GM23338 (cell line): ENCODE data around the gene ARHGEF16. TPM values are rescaled to one million over a fixed set of nuclear protein-coding genes. Genes with fewer than 3 reads are reported as not detected.

Experiments used
- ATAC-seq: fragments of 200-7000 bp; cut with Tn5 transposase; 3 replicates; pipeline ENCODE4 v1.9.1; 2020
- DNase-seq: peaks from one replicate; pipeline ENCODE4 v3.0.0-alpha.2; 2015; ENCODE audit warnings: low spot score
- H2AFZ ChIP-seq: fragments of 200-600 bp; sonication (generic); 2 replicates; pipeline ENCODE4 v1.8.0; 2016; ENCODE audit warnings: antibody characterized with exemption, mild to moderate bottlenecking, moderate library complexity
- H3F3A ChIP-seq: fragments of 200-600 bp; sonication (generic); replicated peaks from 2 replicates; pipeline ENCODE4 v1.8.0; 2017; ENCODE audit warnings: antibody characterized with exemption, mixed run types, low read depth
- H3K27ac ChIP-seq: fragments of 200-600 bp; sonication (generic); 2 replicates; pipeline ENCODE4 v1.6.1; 2016; ENCODE audit warnings: low read depth
- H3K27me3 ChIP-seq: fragments of 200-600 bp; sonication (generic); 2 replicates; pipeline ENCODE4 v1.8.0; 2016; ENCODE audit warnings: mild to moderate bottlenecking, mixed run types, moderate library complexity; ENCODE audit not compliant: insufficient read depth
- H3K36me3 ChIP-seq: fragments of 200-600 bp; sonication (generic); 2 replicates; pipeline ENCODE4 v1.8.0; 2016; ENCODE audit warnings: mild to moderate bottlenecking; ENCODE audit not compliant: insufficient read depth
- H3K4me1 ChIP-seq: fragments of 200-600 bp; sonication (generic); 2 replicates; pipeline ENCODE4 v1.8.0; 2016; ENCODE audit warnings: mild to moderate bottlenecking, moderate library complexity; ENCODE audit not compliant: insufficient read depth
- H3K4me2 ChIP-seq: fragments of 200-600 bp; sonication (generic); 2 replicates; pipeline ENCODE4 v1.7.1; 2017; ENCODE audit warnings: mixed run types
- H3K4me3 ChIP-seq: fragments of 200-600 bp; sonication (generic); 2 replicates; pipeline ENCODE4 v1.6.1; 2016; ENCODE audit warnings: mixed run types
- H3K79me2 ChIP-seq: fragments of 200-600 bp; sonication (generic); replicated peaks from 2 replicates; pipeline ENCODE4 v1.8.0; 2017; ENCODE audit warnings: mild to moderate bottlenecking; ENCODE audit not compliant: insufficient read depth
- H3K9me2 ChIP-seq: fragments of 200-600 bp; sonication (generic); 2 replicates; pipeline ENCODE4 v1.8.0; 2017; ENCODE audit not compliant: insufficient read depth
- H4K20me1 ChIP-seq: fragments of 200-600 bp; sonication (generic); replicated peaks from 2 replicates; pipeline ENCODE4 v1.8.0; 2017; ENCODE audit warnings: mild to moderate bottlenecking; ENCODE audit not compliant: insufficient read depth
- H3K27ac Mint-ChIP-seq: 2 replicates; pipeline ENCODE4 v1.8.0; 2020; ENCODE audit warnings: inconsistent platforms, mild to moderate bottlenecking, moderate library complexity, mixed read lengths
- H3K27me3 Mint-ChIP-seq: 3 replicates; pipeline ENCODE4 v1.8.0; 2022; ENCODE audit warnings: low read depth, mild to moderate bottlenecking, moderate library complexity, mixed read lengths, inconsistent platforms; ENCODE audit not compliant: insufficient read depth, poor library complexity
- H3K36me3 Mint-ChIP-seq: 3 replicates; pipeline ENCODE4 v1.8.0; 2021; ENCODE audit warnings: low read depth, mild to moderate bottlenecking, inconsistent platforms, moderate library complexity, mixed read lengths
- H3K4me1 Mint-ChIP-seq: 3 replicates; pipeline ENCODE4 v1.8.0; 2020; ENCODE audit warnings: mild to moderate bottlenecking, inconsistent platforms, mixed read lengths
- H3K4me3 Mint-ChIP-seq: 3 replicates; pipeline ENCODE4 v1.8.0; 2021; ENCODE audit warnings: moderate library complexity, mild to moderate bottlenecking, inconsistent platforms, mixed read lengths
- H3K9me3 Mint-ChIP-seq: 3 replicates; pipeline ENCODE4 v1.8.0; 2020; ENCODE audit warnings: moderate library complexity, mild to moderate bottlenecking, inconsistent platforms, mixed read lengths
- CREB1 ChIP-seq: fragments of 250-450 bp; sonication (Bioruptor Pico); IDR thresholded peaks from 2 replicates; pipeline ENCODE4 v1.5.0; 2020; ENCODE audit warnings: low read depth, mild to moderate bottlenecking, moderate library complexity
- EZH2 ChIP-seq: fragments of 200-600 bp; sonication (generic); IDR thresholded peaks from one replicate; pipeline ENCODE4 v1.8.0; 2017; ENCODE audit warnings: antibody characterized with exemption, mild to moderate bottlenecking, low read depth; ENCODE audit not compliant: unreplicated experiment
- EZH2phosphoT487 ChIP-seq: fragments of 200-600 bp; sonication (generic); IDR thresholded peaks from one replicate; pipeline ENCODE4 v1.8.1; 2018; ENCODE audit warnings: antibody characterized with exemption; ENCODE audit not compliant: unreplicated experiment
- JUNB ChIP-seq: IDR thresholded peaks from one replicate; pipeline ENCODE4 v1.6.1; 2016; ENCODE audit warnings: antibody characterized with exemption; ENCODE audit not compliant: unreplicated experiment
- NANOG ChIP-seq: IDR thresholded peaks from 2 replicates; pipeline ENCODE4 v1.6.1; 2016; ENCODE audit warnings: antibody characterized with exemption, borderline replicate concordance
- POLR2AphosphoS5 ChIP-seq: IDR thresholded peaks from 2 replicates; pipeline ENCODE4 v1.6.1; 2016; ENCODE audit warnings: antibody characterized with exemption, low read depth
- STAT1 ChIP-seq: IDR thresholded peaks from one replicate; pipeline ENCODE4 v1.6.1; 2016; ENCODE audit warnings: antibody characterized with exemption; ENCODE audit not compliant: unreplicated experiment
- ZNF114 ChIP-seq: fragments of 250-450 bp; sonication (Bioruptor Pico); IDR thresholded peaks from 2 replicates; pipeline ENCODE4 v1.5.0; 2020; ENCODE audit warnings: mild to moderate bottlenecking, moderate library complexity
- ZNF331 ChIP-seq: fragments of 250-450 bp; sonication (Bioruptor Pico); IDR thresholded peaks from 2 replicates; pipeline ENCODE4 v1.5.0; 2020; ENCODE audit warnings: low read depth, mild to moderate bottlenecking, moderate library complexity
- polyA plus RNA-seq: library from polyadenylated mRNA; unstranded; fragments of >200 nt; fragmentation: Nextera tagmentation; extraction: Ambion mirVana; gene quantifications from 2 replicates; pipeline ENCODE4 v1.2.1, GENCODE V29; 2016
- total RNA-seq: library from RNA; depleted of rRNA; stranded (reverse); fragments of >200 nt; shearing (Covaris generic); gene quantifications from 2 replicates; pipeline ENCODE4 v1.2.3, GENCODE V29; 2014
- TF ChIP-seq, protein P1 (sequence below), 2 experiments: fragments of 200-600 bp in 1 of 2; sonication (generic) in 1 of 2; conservative IDR thresholded peaks; 2 replicates each; pipeline versions ENCODE4 v1.5.1 to v1.6.1; 2016 to 2017; ENCODE audit warnings: antibody characterized with exemption in 2 of 2, low read depth in 2 of 2, mild to moderate bottlenecking in 2 of 2, moderate library complexity in 1 of 2
- TF ChIP-seq, protein P2 (sequence below): IDR thresholded peaks from 2 replicates; pipeline ENCODE4 v1.6.1; 2016; ENCODE audit warnings: antibody characterized with exemption
- TF ChIP-seq, protein P3 (sequence below): fragments of 250-450 bp; sonication (Bioruptor Pico); IDR thresholded peaks from 2 replicates; pipeline ENCODE4 v1.5.0; 2020; ENCODE audit warnings: mild to moderate bottlenecking, moderate library complexity

The ARHGEF16 gene
- total and polyA plus RNA-seq, 2 experiments from 2014 or later, result 12.2 to 29.3 TPM

DNA sequence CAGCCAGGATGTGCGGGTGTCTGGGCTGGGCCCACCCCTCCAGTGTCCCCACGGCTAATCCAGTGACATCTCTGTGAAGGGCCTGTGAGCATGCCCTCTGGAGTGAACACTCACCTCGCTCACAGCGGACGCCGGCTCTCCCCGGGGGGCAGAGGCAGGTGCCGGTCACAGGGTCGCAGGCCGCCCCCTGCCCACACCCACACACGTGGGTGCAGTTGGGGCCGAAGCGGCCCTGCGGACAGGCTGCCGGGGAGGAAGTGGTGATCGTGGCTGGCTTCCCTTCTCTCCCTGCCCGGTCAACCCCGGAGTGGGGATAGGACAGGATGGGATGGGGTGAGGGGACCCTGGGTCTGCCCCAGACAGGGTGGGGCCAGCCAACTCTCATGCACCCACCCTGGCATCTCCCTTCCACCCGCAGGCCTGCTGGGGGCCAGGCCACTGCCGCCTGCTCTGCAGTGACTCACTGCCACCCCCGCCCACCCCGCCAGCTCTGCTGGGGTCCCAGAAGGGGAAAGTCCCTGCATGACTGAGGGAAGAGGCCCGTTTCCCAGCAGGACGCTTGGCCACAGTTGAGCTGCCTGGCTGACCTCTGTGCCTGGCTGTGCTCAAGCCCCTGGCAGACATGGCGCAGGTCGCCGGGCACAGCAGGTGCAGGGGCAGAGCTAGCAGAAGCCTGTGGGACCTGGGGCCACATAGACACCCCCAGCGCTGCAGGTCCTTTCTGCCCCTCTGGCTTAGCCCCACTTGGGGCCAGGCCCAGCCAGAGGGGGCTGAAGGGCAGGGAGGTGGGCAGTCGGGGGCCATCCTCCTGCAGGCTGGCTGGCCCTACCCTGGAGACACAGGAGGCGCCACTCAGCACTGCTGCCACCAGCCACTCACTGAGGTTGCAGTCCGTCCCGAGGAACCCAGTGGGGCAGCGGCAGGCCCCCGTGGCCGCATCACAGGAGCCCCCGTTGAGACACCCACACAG lies 41.6 kb downstream of the ARHGEF16 start (continued):
- TF ChIP-seq, protein P1, sequence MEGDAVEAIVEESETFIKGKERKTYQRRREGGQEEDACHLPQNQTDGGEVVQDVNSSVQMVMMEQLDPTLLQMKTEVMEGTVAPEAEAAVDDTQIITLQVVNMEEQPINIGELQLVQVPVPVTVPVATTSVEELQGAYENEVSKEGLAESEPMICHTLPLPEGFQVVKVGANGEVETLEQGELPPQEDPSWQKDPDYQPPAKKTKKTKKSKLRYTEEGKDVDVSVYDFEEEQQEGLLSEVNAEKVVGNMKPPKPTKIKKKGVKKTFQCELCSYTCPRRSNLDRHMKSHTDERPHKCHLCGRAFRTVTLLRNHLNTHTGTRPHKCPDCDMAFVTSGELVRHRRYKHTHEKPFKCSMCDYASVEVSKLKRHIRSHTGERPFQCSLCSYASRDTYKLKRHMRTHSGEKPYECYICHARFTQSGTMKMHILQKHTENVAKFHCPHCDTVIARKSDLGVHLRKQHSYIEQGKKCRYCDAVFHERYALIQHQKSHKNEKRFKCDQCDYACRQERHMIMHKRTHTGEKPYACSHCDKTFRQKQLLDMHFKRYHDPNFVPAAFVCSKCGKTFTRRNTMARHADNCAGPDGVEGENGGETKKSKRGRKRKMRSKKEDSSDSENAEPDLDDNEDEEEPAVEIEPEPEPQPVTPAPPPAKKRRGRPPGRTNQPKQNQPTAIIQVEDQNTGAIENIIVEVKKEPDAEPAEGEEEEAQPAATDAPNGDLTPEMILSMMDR (conservative IDR thresholded peaks at IDR 0.05; ENCODE audit: low read depth in 2 of 2), result no peak
- TF ChIP-seq CREB1 (CRISPR knock-in tag), result no peak
- TF ChIP-seq, protein P2, sequence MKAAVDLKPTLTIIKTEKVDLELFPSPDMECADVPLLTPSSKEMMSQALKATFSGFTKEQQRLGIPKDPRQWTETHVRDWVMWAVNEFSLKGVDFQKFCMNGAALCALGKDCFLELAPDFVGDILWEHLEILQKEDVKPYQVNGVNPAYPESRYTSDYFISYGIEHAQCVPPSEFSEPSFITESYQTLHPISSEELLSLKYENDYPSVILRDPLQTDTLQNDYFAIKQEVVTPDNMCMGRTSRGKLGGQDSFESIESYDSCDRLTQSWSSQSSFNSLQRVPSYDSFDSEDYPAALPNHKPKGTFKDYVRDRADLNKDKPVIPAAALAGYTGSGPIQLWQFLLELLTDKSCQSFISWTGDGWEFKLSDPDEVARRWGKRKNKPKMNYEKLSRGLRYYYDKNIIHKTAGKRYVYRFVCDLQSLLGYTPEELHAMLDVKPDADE, result no peak
- no peak for TF ChIP-seq JUNB
- TF ChIP-seq EZH2, result no peak
- no peak for TF ChIP-seq STAT1
- TF ChIP-seq ZNF114 (CRISPR knock-in tag), result no peak

DNA sequence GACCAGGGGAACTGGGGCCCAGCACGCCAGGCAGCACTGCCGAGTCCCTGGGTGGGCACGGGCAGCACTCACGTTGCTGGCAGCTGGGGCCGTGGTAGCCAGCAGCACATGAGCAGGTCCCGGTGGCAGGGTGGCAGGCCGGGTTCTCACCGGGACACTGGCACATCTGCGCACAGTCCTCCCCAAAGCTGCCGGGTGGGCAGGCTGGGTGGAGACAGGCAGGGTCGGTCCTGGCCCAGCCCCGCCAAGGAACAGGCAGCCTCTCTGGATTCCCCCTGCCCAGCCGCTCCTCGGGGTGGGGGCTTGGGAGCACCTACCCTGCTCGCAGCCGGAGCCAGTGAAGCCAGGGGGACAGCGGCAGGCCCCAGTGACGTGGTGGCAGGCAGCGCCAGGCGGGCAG lies 42.5 kb downstream of the ARHGEF16 start:
- no peaks in the 10 kb centered on the region for H3K4me1 ChIP-seq
- H4K20me1 ChIP-seq, result no peaks in the 10 kb centered on the region
- Mint-ChIP-seq H3K4me3 (no peak overlapping the region), H3K4me1 (no peaks in the 10 kb centered on the region), H3K27ac (no peak overlapping the region), H3K27me3 (no peaks in the 10 kb centered on the region), H3K36me3 (no peaks in the 10 kb centered on the region), H3K9me3 (no peaks in the 10 kb centered on the region)
- H3K27me3 ChIP-seq, result no peaks in the 10 kb centered on the region
- no peak overlapping the region for H3K27ac ChIP-seq
- no peak for ATAC-seq
- no peak overlapping the region for H3K4me3 ChIP-seq
- H3K79me2 ChIP-seq, result no peaks in the 10 kb centered on the region
- no peak overlapping the region for H3K4me2 ChIP-seq
- no peaks in the 10 kb centered on the region for H3F3A ChIP-seq
- DNase-seq, result no peak
- H2AFZ ChIP-seq, result no peak overlapping the region
- H3K36me3 ChIP-seq, result no peaks in the 10 kb centered on the region
- no peaks in the 10 kb centered on the region for H3K9me2 ChIP-seq
- TF ChIP-seq EZH2phosphoT487 (no peak), NANOG (no peak), ZNF114 (CRISPR knock-in tag) (no peak), CREB1 (CRISPR knock-in tag) (no peak), ZNF331 (CRISPR knock-in tag) (no peak), POLR2AphosphoS5 (no peak), JUNB (no peak)
- TF ChIP-seq, protein P2, result no peak
- TF ChIP-seq, protein P3, sequence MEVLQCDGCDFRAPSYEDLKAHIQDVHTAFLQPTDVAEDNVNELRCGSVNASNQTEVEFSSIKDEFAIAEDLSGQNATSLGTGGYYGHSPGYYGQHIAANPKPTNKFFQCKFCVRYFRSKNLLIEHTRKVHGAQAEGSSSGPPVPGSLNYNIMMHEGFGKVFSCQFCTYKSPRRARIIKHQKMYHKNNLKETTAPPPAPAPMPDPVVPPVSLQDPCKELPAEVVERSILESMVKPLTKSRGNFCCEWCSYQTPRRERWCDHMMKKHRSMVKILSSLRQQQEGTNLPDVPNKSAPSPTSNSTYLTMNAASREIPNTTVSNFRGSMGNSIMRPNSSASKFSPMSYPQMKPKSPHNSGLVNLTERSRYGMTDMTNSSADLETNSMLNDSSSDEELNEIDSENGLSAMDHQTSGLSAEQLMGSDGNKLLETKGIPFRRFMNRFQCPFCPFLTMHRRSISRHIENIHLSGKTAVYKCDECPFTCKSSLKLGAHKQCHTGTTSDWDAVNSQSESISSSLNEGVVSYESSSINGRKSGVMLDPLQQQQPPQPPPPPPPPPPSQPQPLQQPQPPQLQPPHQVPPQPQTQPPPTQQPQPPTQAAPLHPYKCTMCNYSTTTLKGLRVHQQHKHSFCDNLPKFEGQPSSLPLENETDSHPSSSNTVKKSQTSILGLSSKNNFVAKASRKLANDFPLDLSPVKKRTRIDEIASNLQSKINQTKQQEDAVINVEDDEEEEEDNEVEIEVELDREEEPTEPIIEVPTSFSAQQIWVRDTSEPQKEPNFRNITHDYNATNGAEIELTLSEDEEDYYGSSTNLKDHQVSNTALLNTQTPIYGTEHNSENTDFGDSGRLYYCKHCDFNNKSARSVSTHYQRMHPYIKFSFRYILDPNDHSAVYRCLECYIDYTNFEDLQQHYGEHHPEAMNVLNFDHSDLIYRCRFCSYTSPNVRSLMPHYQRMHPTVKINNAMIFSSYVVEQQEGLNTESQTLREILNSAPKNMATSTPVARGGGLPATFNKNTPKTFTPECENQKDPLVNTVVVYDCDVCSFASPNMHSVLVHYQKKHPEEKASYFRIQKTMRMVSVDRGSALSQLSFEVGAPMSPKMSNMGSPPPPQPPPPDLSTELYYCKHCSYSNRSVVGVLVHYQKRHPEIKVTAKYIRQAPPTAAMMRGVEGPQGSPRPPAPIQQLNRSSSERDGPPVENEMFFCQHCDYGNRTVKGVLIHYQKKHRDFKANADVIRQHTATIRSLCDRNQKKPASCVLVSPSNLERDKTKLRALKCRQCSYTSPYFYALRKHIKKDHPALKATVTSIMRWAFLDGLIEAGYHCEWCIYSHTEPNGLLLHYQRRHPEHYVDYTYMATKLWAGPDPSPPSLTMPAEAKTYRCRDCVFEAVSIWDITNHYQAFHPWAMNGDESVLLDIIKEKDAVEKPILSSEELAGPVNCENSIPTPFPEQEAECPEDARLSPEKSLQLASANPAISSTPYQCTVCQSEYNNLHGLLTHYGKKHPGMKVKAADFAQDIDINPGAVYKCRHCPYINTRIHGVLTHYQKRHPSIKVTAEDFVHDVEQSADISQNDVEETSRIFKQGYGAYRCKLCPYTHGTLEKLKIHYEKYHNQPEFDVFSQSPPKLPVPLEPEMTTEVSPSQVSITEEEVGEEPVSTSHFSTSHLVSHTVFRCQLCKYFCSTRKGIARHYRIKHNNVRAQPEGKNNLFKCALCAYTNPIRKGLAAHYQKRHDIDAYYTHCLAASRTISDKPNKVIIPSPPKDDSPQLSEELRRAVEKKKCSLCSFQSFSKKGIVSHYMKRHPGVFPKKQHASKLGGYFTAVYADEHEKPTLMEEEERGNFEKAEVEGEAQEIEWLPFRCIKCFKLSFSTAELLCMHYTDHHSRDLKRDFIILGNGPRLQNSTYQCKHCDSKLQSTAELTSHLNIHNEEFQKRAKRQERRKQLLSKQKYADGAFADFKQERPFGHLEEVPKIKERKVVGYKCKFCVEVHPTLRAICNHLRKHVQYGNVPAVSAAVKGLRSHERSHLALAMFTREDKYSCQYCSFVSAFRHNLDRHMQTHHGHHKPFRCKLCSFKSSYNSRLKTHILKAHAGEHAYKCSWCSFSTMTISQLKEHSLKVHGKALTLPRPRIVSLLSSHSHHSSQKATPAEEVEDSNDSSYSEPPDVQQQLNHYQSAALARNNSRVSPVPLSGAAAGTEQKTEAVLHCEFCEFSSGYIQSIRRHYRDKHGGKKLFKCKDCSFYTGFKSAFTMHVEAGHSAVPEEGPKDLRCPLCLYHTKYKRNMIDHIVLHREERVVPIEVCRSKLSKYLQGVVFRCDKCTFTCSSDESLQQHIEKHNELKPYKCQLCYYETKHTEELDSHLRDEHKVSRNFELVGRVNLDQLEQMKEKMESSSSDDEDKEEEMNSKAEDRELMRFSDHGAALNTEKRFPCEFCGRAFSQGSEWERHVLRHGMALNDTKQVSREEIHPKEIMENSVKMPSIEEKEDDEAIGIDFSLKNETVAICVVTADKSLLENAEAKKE (CRISPR knock-in tag), result no peak
